GM19023 (cell line): ENCODE measurements around the gene RIPOR3.

Source experiments
- ATAC-seq: cut with Tn5 transposase; IDR thresholded peaks from one replicate; pipeline ENCODE4 v1.9.1; 2021; ENCODE audit warnings: mild to moderate bottlenecking, moderate library complexity; ENCODE audit not compliant: unreplicated experiment

Gene RIPOR3

DNA sequence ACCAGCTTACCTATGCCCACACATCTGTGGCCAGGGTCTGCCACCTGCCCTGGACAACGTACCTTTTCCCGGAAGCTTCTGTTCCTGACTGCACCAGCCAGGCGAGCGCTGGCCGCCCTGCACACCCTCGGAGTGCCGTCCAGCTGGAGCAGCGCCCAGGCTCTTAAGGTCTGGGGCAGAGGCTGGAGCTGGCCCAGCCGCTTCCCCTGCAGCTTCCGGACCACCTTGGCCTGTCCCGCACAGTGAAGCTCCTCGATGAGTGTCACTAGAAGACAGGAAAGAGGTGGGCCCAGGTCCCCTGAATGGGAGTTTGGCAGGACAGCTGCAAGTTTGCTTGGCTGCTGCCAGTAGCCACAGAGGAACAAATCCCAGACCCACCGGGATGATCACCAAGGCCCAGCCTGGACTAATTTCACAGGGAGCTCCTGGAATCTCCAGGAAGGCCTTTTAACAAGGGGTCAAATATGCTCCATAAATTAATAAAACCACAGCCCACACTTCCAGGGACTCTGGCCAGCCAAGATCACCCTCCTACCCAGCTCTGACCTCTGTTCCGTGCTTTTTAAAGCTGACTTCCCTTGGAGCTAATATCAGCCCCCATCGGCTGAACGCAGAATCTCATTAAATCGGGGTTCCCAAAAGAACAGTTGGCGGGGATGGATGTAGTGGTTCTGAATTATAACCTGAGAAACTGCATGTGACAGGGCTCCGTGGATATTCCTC lies 98.9 kb downstream of the RIPOR3 start:
- ATAC-seq = no peak

DNA sequence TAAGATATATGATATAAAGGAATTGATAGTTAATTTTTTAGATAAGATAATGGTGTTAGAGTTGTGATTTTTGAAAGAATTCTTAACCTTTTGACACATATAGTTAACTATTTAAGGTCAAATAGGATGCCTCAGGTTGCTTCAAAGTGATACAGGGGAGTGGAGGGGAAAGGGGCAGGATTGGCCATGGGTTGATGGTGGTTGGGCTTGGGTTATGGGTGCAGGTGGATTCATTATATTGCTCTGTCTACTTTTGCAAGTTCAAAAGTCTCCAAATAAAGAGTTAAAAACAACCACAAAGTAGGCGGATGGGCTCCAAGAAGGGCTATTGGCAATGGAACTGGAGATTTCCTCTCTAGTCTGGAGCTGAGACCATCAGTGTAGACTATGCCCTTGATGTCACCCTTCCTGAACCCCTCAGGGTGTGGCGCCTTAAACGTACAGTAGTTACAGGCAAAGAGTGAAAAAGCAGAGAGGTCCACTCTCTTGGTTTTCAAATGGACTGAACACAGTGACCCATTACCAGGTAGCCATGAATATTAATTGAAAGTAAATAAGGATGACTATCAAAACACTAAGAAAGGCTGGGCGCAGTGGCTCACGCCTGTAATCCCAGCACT lies 100.0 kb downstream of the RIPOR3 start:
- no peak for ATAC-seq

DNA sequence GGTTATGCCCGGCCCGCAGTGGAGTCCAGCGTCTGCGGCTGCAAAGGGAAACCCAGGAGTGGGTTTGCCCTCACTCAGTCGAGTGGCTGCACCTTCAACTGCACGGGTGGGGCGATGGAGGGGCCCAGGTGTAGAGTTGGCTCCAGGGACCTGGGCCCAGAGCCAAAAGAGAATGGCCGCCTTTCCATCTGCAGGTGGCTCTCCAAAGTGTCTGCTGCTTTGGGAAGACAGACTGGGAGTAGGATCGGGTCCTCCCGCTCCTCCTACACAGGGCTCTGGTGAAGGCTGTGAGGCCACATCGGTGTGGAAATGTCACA lies 101.0 kb downstream of the RIPOR3 start:
- ATAC-seq = no peak

DNA sequence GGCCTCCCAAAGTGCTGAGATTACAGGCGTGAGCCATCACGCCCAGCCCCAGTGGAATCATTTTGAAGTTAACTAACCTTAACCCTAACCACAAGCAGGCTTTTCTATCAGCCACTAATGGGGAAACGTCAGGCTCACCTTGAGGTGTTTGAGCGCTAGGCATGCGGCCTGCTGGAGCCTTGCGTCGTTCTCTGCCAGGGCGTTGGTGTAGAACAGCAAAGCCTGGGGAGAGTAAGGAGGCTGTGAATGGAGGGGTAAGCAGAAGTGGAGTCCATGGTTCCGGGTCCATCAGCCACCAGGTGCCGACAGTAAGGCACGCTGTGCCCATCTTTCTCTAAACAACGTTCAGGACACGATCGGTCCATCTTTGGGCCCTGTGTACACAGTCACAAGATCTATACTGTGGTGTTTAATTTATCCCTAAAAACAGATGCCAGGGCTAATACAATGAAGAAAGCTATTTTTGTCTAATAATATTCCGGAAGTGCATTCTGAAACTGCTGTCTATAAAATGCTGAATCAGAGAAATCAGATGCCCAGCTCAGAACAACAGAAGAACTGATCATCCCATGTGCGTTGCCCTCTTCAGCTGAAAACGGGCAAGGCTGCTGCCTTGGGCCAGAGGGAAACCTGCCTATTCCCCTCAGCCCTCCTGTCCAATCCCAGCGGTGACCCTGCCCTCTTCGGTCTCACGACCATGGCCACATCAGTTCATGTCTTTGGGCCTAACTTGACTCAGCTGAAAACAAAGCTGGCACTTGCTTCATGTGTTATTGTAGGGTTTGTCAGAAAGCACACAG lies 101.6 kb downstream of the RIPOR3 start:
- no peak for ATAC-seq

DNA sequence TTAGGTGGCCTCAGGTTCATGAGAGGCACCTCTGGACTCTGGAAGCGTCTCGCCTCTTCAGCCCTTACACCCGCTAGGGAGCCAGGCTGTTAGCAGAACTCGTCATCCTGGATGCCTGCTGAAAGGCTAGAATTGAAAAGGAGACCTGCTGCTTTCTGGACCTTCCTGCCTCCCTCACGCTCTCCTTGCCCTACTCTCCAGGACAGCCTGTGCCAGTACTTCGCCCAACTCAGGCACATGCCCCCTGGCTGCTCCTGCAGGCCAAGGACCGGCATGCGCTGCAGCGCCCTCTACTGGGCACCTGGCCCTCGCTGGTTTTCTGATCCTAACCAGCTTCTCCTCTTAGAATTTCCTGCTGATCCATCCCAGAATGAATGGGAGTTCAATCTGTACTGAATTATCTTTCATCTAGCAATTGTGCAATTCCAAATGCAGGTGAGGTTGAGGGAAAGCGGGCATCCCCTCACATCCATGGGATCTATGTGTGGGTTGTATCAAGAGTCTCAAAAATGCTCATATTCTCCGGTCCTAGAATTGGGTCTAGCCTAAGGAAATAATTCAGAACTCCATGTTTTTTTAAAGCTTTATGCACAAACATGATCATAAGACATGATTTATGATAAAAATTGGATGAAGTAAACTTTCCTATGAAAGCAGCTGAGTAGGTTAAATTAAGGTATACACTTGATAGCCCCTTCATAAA lies 103.2 kb downstream of the RIPOR3 start:
- no peak for ATAC-seq

DNA sequence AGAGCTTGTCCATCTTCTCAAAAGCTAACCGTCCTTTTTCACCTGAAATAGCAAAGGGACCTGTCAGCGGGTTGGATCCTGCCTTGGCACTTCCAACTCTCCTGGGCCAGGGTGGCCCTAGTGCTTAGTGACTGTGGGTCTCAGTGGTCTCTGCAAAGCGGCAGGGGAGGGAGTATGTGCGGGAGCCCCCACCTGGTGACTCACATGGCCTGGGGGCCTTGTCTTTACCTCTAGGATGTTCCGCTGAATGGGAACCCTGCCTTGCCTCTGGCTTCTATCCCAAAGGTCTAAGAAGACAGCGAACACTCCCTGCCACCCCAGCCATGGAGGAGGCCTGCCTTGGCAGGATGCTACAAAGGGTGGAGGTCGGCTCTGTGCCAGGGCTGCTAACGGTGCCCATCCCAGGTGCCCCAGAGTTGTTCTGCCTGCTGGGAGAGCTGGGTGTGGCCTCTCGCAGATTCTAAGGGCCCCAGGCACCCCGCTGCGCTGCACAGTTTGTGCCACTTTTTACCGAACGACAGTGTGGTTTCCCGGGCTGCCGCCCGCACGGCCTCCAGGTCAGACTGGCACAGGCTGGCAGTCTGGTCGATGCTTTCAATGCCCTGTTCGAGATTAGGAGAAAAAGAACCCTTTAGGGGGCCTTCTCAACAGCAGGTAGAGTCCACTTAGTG lies 103.9 kb downstream of the RIPOR3 start:
- no peak for ATAC-seq

DNA sequence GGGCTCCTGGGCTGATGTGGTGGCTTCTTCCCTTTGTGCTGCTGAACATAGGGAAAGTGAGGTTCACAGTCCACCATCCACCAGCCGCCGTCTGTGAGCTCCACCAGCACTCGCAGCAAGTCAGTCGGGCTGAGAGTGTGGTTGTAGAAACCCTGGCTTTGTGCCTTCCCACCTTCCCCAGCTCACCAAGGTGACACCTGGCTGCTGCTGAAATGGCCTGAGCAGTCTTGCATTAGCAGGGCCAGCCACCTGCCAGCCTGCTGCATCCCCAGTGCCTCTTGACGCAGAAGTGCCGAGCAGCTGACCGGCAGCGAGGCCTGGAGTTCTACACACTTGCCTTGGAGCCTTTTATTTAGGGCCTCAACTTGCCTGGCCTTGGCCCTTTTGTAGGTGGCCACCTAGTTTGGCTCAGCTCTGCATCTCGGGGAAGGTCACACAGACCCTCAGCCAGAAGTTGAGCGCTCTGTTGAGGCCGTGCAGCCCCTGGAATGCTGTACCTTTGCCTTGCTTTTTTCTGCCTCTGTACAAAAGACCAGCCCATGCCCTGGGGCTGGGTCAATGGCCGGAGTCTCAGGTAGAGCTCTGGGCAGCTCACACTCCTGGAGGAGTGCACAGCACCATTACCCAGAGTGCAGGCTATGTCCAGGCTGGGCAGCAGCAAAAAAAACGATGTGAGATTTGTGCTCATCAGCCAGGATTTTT lies 104.7 kb downstream of the RIPOR3 start:
- ATAC-seq = no peak

DNA sequence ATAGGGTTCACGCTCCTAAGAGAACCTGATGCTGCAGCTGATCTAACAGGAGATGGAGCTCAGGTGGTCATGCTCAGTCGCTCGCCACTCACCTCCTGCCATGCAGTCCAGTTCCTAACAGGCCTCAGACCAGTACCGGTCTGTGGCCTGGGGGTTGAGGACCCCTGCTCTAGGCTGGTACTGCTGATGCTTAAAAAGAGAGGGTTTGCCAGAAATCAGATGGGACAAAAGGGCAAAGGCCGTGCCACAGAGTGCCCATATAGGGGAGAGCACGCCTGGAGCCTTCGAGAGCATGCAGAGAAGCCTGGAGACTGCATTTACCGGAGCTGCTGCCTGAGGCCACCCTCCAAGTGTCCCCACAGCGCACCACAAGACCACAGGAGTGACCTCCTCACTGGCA lies 105.7 kb downstream of the RIPOR3 start:
- no peak for ATAC-seq

DNA sequence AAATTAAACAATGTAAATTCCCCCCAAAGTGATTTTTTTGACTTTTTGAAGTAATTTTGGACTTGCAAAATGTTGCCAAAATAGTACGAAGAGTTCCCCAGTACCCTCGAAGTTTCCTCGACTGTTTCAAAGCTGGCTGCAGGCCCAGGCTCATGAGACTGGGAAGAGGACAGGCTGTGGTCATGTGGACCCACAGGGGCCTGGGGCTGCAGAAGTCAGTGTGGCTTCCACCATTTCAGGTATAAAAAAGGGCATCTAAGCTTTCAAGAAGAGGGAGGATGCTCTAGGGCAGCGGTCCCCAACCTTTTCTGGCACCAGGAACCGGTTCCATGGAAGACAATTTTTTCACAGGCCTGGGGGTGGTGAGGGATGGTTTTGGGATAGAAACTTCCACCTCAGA lies 106.1 kb downstream of the RIPOR3 start:
- ATAC-seq = no peak

DNA sequence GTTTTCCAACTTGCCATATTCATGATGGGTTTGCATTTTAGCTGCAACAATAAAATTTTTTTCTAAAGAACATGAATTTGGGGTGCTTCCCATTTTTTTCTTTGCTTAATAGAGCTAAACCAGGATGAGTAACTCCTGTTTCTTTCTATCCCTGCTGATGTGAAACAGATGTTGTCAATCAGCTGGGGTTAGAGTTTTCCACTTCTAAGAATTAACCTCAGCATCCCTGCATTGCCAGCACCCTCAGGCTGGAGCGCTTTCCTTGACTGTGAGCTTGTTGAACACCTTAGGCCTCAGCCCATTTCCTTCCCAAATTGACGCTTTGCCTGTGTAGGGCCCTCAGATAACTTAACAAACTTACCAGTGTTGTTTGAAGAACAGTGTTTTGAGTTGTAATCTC lies 106.7 kb downstream of the RIPOR3 start:
- ATAC-seq = no peak

DNA sequence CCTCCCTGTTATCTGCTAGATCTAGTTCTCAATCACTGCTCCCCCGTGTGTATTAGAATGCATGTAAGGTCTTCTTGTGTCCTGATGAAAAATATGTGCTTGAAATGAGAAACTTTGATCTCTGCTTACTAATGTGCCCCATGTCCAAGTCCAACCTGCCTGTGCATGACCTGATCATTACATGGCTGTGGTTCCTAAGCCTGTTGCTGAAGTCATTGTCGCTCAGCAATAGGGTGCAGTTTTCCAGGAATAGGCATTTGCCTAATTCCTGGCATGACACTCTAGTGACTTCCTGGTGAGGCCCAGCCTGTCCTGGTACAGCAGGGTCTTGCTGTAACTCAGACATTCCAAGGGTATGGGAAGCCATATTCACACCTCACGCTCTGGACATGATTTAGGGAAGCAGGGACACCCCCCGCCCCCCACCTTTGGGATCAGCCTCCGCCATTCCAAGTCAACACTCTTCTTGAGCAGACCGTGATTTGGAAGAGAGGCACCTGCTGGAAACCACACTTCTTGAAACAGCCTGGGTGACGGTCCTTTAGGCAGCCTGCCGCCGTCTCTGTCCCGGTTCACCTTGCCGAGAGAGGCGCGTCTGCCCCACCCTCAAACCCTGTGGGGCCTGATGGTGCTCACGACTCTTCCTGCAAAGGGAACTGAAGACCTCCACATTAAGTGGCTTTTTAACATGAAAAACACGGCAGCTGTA lies 107.7 kb downstream of the RIPOR3 start:
- no peak for ATAC-seq

DNA sequence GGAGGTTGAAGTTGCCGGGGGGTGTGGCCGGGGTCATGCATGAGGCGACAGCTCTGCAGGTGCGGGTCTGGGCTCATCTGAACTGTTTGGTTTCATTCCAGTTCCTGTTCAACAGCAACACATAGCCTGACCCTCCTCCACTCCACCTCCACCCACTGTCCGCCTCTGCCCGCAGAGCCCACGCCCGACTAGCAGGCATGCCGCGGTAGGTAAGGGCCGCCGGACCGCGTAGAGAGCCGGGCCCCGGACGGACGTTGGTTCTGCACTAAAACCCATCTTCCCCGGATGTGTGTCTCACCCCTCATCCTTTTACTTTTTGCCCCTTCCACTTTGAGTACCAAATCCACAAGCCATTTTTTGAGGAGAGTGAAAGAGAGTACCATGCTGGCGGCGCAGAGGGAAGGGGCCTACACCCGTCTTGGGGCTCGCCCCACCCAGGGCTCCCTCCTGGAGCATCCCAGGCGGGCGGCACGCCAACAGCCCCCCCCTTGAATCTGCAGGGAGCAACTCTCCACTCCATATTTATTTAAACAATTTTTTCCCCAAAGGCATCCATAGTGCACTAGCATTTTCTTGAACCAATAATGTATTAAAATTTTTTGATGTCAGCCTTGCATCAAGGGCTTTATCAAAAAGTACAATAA lies 108.6 kb downstream of the RIPOR3 start:
- no peak for ATAC-seq

DNA sequence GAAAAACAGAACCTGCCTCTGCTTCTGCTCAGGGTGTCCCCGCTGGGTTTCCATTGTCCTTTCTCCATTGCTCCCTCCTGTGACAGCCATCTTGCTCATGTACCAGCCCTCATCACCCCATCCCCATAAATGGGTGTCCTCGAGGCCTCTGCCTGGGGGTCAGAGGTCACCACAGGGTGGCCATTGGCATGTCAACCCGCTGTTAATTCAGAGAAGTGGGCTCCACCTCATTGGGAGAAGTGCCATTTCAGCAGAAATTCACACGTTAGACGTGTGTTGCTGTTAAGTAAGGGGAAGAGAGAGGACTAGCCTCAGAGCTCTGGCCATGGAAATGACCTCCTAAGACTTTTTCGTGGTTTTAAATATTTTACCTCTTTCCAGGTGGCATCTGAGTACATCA lies 109.2 kb downstream of the RIPOR3 start:
- no peak for ATAC-seq

DNA sequence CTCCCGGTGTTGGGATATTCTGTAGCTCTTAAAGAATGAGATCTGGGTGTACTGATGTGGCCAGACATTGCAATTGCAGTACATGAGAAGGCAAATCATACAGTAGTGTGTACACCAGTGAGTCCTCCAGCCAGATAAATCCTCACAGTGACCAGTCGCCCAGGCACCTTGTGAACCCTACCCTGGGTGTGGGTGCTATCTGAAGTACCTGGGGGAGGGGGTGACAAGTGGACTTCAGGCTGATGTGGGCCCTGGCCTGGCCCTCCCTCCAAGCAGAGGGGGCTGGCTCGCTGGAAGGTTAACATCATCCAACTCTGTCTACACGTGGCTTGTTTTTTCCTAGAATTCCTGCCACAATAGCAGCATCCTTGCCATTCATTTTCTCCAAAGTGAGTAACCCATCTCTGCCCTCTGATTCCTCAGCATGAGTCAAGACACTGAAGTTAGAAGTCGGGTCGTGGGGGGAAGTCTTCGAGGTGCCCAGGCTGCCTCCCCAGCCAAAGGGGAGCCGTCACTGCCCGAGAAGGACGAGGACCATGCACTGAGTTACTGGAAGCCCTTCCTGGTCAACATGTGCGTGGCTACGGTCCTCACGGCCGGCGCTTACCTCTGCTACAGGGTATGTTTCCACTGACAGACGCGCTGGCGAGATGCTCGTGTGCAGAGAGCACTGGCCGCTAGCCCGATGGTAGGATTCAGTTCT lies 110.3 kb downstream of the RIPOR3 start:
- ATAC-seq = no peak

DNA sequence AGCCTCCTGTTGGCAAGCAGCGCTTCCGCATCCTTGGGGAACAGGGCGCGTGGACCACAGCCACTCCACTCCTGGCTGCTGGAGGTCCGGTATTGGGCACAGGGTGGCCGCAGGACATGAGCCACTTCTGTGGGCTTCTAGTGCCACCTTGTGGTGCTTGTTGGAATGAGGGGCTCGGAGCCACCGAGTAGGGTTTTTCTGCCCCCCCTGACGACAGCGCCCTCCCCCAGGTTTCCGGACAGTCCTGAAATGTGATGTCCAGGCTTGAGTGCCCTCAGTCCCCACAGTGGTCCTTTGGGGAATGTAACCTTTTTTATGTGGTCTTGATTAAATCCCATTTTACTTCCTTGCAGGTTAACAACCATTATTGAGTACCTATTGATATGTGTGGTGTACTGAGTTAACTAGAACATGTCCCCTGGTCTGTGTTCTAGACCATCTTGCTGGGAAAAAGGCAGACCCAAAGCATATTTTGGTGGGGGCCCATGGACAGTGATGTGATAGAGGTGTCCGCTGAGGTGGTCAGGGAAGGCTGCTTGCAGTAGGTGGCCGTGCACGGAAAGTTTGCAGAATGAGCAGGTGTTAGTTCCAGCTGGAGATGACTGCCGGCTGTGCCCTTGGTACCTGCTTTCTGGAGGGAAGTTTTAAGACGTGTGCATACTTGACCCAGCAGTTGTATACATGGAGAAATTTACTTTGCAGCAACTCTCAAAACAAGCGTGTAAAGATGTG lies 111.2 kb downstream of the RIPOR3 start:
- ATAC-seq = no peak

DNA sequence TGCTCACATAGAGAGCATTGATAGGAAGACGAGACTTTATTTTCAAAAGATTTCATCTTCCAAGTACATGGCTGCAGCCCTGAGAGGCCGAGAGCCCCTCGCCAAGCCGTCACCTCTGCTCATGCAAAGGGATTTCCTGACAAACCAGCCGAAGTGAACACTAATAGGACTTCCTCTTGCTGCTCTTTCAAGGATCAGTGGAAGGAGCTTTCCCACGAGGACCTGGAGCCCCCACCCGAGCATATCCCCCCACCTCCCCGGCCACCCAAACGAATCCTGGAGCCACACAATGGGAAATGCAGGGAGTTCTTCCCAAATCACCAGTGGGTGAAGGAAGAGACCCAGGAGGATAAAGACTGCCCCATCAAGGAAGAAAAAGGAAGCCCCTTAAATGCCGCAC lies 111.8 kb downstream of the RIPOR3 start:
- ATAC-seq = no peak

DNA sequence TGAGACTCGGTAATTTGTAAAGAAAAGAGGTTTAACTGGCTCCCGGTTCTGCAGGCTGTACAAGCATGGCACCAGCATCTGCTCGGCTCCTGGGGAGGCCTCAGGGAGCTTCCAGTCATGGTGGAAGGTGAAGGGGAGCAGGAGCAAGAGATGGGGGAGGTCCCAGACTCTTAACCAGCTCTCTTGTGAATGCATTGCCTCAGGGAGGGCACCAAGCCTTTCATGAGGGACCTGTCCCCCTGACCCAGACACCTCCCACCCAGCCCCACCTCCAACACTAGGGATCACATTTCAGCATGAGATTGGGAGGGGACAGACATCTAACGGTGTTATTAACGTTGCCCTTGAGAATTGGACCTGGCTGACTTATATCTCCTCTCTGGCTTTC lies 112.6 kb downstream of the RIPOR3 start:
- no peak for ATAC-seq
